ENCODE measurements around the gene ITGA5. TPM values are rescaled to one million over a fixed set of nuclear protein-coding genes. Genes with fewer than 3 reads are reported as not detected.

ITGA5 gene
- total RNA-seq, 1 donor from 2014 or later: 317 TPM

- Histone ChIP-seq H3K4me3 (ENCODE audit: insufficient read depth, low read depth, low read length) (no peak overlapping the region), H3K36me3 (ENCODE audit: insufficient read depth, low read length) (no peaks in the 10 kb centered on the region), H3K27ac (ENCODE audit: low read depth, low read length) (no peak overlapping the region), H3K27me3 (ENCODE audit: insufficient read depth, low read length) (peaks cover 18% of the 10 kb centered on the region), H4K20me1 (ENCODE audit: insufficient read depth, low read length) (no peaks in the 10 kb centered on the region), H3K4me2 (ENCODE audit: low read length) (no peak overlapping the region), H2AFZ (ENCODE audit: low read depth, low read length) (no peak overlapping the region), H3K9ac (ENCODE audit: low read length) (no peak overlapping the region), H3K4me1 (ENCODE audit: insufficient read depth, low read length) (peaks cover 2% of the 10 kb centered on the region), H3K79me2 (ENCODE audit: insufficient read depth, low read length) (no peaks in the 10 kb centered on the region), H3K9me3 (ENCODE audit: insufficient read depth, low read depth, low read length) (no peaks in the 10 kb centered on the region)
- no peaks in the 10 kb centered on the region for H3K36me3 Mint-ChIP-seq (ENCODE audit: low read depth, unreplicated experiment)
- H3K4me3 Mint-ChIP-seq (ENCODE audit: unreplicated experiment): no peak overlapping the region
- H3K4me1 Mint-ChIP-seq (ENCODE audit: low read depth, unreplicated experiment): peaks cover 7% of the 10 kb centered on the region
- peaks cover 20% of the 10 kb centered on the region for H3K27me3 Mint-ChIP-seq (ENCODE audit: low read depth, unreplicated experiment)
- no peak overlapping the region for H3K27ac Mint-ChIP-seq (ENCODE audit: unreplicated experiment)
- H3K9me3 Mint-ChIP-seq (ENCODE audit: unreplicated experiment): no peaks in the 10 kb centered on the region
- TF ChIP-seq EZH2 (IDR thresholded peaks at IDR 0.05; ENCODE audit: insufficient read depth, low read length): no peak
- TF ChIP-seq, protein P1, sequence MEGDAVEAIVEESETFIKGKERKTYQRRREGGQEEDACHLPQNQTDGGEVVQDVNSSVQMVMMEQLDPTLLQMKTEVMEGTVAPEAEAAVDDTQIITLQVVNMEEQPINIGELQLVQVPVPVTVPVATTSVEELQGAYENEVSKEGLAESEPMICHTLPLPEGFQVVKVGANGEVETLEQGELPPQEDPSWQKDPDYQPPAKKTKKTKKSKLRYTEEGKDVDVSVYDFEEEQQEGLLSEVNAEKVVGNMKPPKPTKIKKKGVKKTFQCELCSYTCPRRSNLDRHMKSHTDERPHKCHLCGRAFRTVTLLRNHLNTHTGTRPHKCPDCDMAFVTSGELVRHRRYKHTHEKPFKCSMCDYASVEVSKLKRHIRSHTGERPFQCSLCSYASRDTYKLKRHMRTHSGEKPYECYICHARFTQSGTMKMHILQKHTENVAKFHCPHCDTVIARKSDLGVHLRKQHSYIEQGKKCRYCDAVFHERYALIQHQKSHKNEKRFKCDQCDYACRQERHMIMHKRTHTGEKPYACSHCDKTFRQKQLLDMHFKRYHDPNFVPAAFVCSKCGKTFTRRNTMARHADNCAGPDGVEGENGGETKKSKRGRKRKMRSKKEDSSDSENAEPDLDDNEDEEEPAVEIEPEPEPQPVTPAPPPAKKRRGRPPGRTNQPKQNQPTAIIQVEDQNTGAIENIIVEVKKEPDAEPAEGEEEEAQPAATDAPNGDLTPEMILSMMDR (IDR thresholded peaks at IDR 0.05; ENCODE audit: insufficient read depth, low read depth, low read length): no peak
- no peak for FAIRE-seq
- no peak for DNase-seq (ENCODE audit: low read depth)
These were observed 19.5 kb upstream of the ITGA5 start for GRCh38 chr12:54438517-54438916.

GRCh38 chr12:54437697-54438096, 18.6 kb upstream of the ITGA5 start:
- Histone ChIP-seq H3K4me2 (ENCODE audit: low read length) (no peak overlapping the region), H3K27ac (ENCODE audit: low read depth, low read length) (no peak overlapping the region), H2AFZ (ENCODE audit: low read depth, low read length) (no peak overlapping the region), H3K4me1 (ENCODE audit: insufficient read depth, low read length) (peaks cover 2% of the 10 kb centered on the region), H3K9me3 (ENCODE audit: insufficient read depth, low read depth, low read length) (no peaks in the 10 kb centered on the region), H3K36me3 (ENCODE audit: insufficient read depth, low read length) (no peaks in the 10 kb centered on the region), H4K20me1 (ENCODE audit: insufficient read depth, low read length) (no peaks in the 10 kb centered on the region), H3K9ac (ENCODE audit: low read length) (no peak overlapping the region), H3K27me3 (ENCODE audit: insufficient read depth, low read length) (peaks cover 16% of the 10 kb centered on the region), H3K4me3 (ENCODE audit: insufficient read depth, low read depth, low read length) (no peak overlapping the region), H3K79me2 (ENCODE audit: insufficient read depth, low read length) (no peaks in the 10 kb centered on the region)
- Mint-ChIP-seq H3K36me3 (ENCODE audit: low read depth, unreplicated experiment) (no peaks in the 10 kb centered on the region), H3K27ac (ENCODE audit: unreplicated experiment) (no peak overlapping the region), H3K4me3 (ENCODE audit: unreplicated experiment) (no peak overlapping the region), H3K9me3 (ENCODE audit: unreplicated experiment) (no peaks in the 10 kb centered on the region), H3K4me1 (ENCODE audit: low read depth, unreplicated experiment) (peaks cover 7% of the 10 kb centered on the region), H3K27me3 (ENCODE audit: low read depth, unreplicated experiment) (peaks cover 16% of the 10 kb centered on the region)
- no peak for DNase-seq (ENCODE audit: low read depth)
- no peak for FAIRE-seq
- TF ChIP-seq EZH2 (IDR thresholded peaks at IDR 0.05; ENCODE audit: insufficient read depth, low read length): no peak
- TF ChIP-seq, protein P1 (IDR thresholded peaks at IDR 0.05; ENCODE audit: insufficient read depth, low read depth, low read length): no peak

DNA sequence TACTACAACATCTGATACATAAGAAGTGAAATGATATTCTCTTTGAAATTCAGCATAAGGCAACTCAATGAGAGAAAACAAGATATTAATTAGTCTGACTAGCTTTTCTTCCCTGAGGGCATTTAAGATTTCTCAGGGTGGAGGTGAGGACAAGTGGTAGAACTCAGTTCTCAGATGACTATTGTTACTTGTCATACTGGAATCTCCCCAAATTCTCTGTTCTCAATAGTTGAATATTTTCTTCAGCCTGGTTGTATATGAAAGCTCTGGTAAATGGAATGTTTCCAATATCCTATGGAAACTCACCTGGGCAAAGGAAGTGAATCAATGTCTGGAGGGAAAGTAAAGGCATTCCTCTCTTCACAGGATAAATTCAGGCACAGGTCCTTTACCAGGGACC, 18.2 kb upstream of the ITGA5 start:
- Mint-ChIP-seq H3K36me3 (ENCODE audit: low read depth, unreplicated experiment) (no peaks in the 10 kb centered on the region), H3K4me3 (ENCODE audit: unreplicated experiment) (no peak overlapping the region), H3K4me1 (ENCODE audit: low read depth, unreplicated experiment) (peaks cover 11% of the 10 kb centered on the region), H3K27me3 (ENCODE audit: low read depth, unreplicated experiment) (peaks cover 13% of the 10 kb centered on the region), H3K27ac (ENCODE audit: unreplicated experiment) (no peak overlapping the region), H3K9me3 (ENCODE audit: unreplicated experiment) (no peaks in the 10 kb centered on the region)
- peaks cover 7% of the 10 kb centered on the region for H3K4me1 ChIP-seq (ENCODE audit: insufficient read depth, low read length)
- peaks cover 12% of the 10 kb centered on the region for H3K27me3 ChIP-seq (ENCODE audit: insufficient read depth, low read length)
- no peak overlapping the region for H2AFZ ChIP-seq (ENCODE audit: low read depth, low read length)
- no peaks in the 10 kb centered on the region for H3K36me3 ChIP-seq (ENCODE audit: insufficient read depth, low read length)
- H3K9ac ChIP-seq (ENCODE audit: low read length): no peak overlapping the region
- H3K4me3 ChIP-seq (ENCODE audit: insufficient read depth, low read depth, low read length): no peak overlapping the region
- no peak overlapping the region for H3K4me2 ChIP-seq (ENCODE audit: low read length)
- H3K9me3 ChIP-seq (ENCODE audit: insufficient read depth, low read depth, low read length): no peaks in the 10 kb centered on the region
- no peak for TF ChIP-seq EZH2 (IDR thresholded peaks at IDR 0.05; ENCODE audit: insufficient read depth, low read length)
- TF ChIP-seq, protein P1 (IDR thresholded peaks at IDR 0.05; ENCODE audit: insufficient read depth, low read depth, low read length): no peak
- no peak for FAIRE-seq
- no peaks in the 10 kb centered on the region for H3K79me2 ChIP-seq (ENCODE audit: insufficient read depth, low read length)
- H3K27ac ChIP-seq (ENCODE audit: low read depth, low read length): no peak overlapping the region
- H4K20me1 ChIP-seq (ENCODE audit: insufficient read depth, low read length): no peaks in the 10 kb centered on the region
- no peak for DNase-seq (ENCODE audit: low read depth)
